Measurements from ENCODE around the gene CLCA2.

CLCA2 gene

GRCh38 chr1:86416343-86416742, 7.6 kb upstream of the CLCA2 start:
- 0 out of 3 replicates have a peak, but pooled peaks have one; percentile 28 for ATAC-seq (ENCODE audit: low read depth)
- DNase-seq (ENCODE audit: low spot score), result no peak

GRCh38 chr1:86419277-86419903, 4.6 kb upstream of the CLCA2 start:
- H3K27ac ChIP-seq (ENCODE audit: poor library complexity, severe bottlenecking), result no peak overlapping the region
- peak; percentile 88 for TF ChIP-seq CTCF (IDR thresholded peaks at IDR 0.05; ENCODE audit: poor library complexity, severe bottlenecking)
- H3K36me3 ChIP-seq (ENCODE audit: low read depth), result no peaks in the 10 kb centered on the region
- H3K27me3 ChIP-seq (ENCODE audit: insufficient read depth, poor library complexity, severe bottlenecking), result no peaks in the 10 kb centered on the region
- DNase-seq (ENCODE audit: low spot score), result no peak
- no peak overlapping the region for H3K4me3 ChIP-seq (ENCODE audit: severe bottlenecking)
- ATAC-seq (ENCODE audit: low read depth), result peak; percentile 66
- no peaks in the 10 kb centered on the region for H3K9me3 ChIP-seq (ENCODE audit: severe bottlenecking)
- H3K4me1 ChIP-seq (ENCODE audit: insufficient read depth, poor library complexity, severe bottlenecking), result peaks cover 28% of the 10 kb centered on the region

More at GRCh38 chr1:86416343-86416742, 7.6 kb upstream of the CLCA2 start:
- H3K36me3 ChIP-seq (ENCODE audit: low read depth), result no peaks in the 10 kb centered on the region
- TF ChIP-seq CTCF (IDR thresholded peaks at IDR 0.05; ENCODE audit: poor library complexity, severe bottlenecking), result no peak
- H3K4me3 ChIP-seq (ENCODE audit: severe bottlenecking), result no peak overlapping the region
- no peaks in the 10 kb centered on the region for H3K9me3 ChIP-seq (ENCODE audit: severe bottlenecking)
- no peak overlapping the region for H3K27ac ChIP-seq (ENCODE audit: poor library complexity, severe bottlenecking)
- H3K27me3 ChIP-seq (ENCODE audit: insufficient read depth, poor library complexity, severe bottlenecking), result no peaks in the 10 kb centered on the region
- H3K4me1 ChIP-seq (ENCODE audit: insufficient read depth, poor library complexity, severe bottlenecking), result no peaks in the 10 kb centered on the region

GRCh38 chr1:86421601-86422280, 2.2 kb upstream of the CLCA2 start:
- no peak for TF ChIP-seq CTCF (IDR thresholded peaks at IDR 0.05; ENCODE audit: poor library complexity, severe bottlenecking)
- ATAC-seq (ENCODE audit: low read depth) (peak; percentile 49; the same call in 2 of the 3 replicates), DNase-seq (ENCODE audit: low spot score) (no peak)
- H3K4me3 ChIP-seq (ENCODE audit: severe bottlenecking), result no peak overlapping the region
- H3K9me3 ChIP-seq (ENCODE audit: severe bottlenecking), result no peaks in the 10 kb centered on the region
- H3K27me3 ChIP-seq (ENCODE audit: insufficient read depth, poor library complexity, severe bottlenecking), result no peaks in the 10 kb centered on the region
- no peak overlapping the region for H3K27ac ChIP-seq (ENCODE audit: poor library complexity, severe bottlenecking)
- no peaks in the 10 kb centered on the region for H3K36me3 ChIP-seq (ENCODE audit: low read depth)
- H3K4me1 ChIP-seq (ENCODE audit: insufficient read depth, poor library complexity, severe bottlenecking), result peaks cover 36% of the 10 kb centered on the region

- TF ChIP-seq CTCF (IDR thresholded peaks at IDR 0.05; ENCODE audit: poor library complexity, severe bottlenecking), result no peak
- Histone ChIP-seq H3K36me3 (ENCODE audit: low read depth) (no peaks in the 10 kb centered on the region), H3K4me1 (ENCODE audit: insufficient read depth, poor library complexity, severe bottlenecking) (peaks cover 36% of the 10 kb centered on the region), H3K4me3 (ENCODE audit: severe bottlenecking) (no peak overlapping the region), H3K27me3 (ENCODE audit: insufficient read depth, poor library complexity, severe bottlenecking) (no peaks in the 10 kb centered on the region), H3K9me3 (ENCODE audit: severe bottlenecking) (no peaks in the 10 kb centered on the region), H3K27ac (ENCODE audit: poor library complexity, severe bottlenecking) (peak overlapping the region; percentile 78)
- DNase-seq (ENCODE audit: low spot score) (no peak), ATAC-seq (ENCODE audit: low read depth) (no peak)
Observed at GRCh38 chr1:86423473-86423872, 498 bp upstream of the CLCA2 start.

All from RWPE2 (cell line).